Immature natural killer cell (primary cell): ENCODE measurements around the gene SPOUT1. TPM values are rescaled to one million over a fixed set of nuclear protein-coding genes. Genes with fewer than 3 reads are reported as not detected.

Experiments used
- DNase-seq, 3 donors: peaks; one replicate each; pipeline ENCODE4 v3.0.0; 2022; ENCODE audit warnings: mixed read lengths in 1 of 3
- H3K27ac Mint-ChIP-seq, 6 donors: one replicate each; pipeline ENCODE4 v1.8.0; 2020; ENCODE audit warnings: mixed read lengths in 6 of 6, mild to moderate bottlenecking in 5 of 6, inconsistent platforms in 4 of 6, moderate library complexity in 3 of 6
- H3K27me3 Mint-ChIP-seq, 3 donors: one replicate each; pipeline ENCODE4 v1.8.0; 2020 to 2021; ENCODE audit warnings: low read depth in 3 of 3, mild to moderate bottlenecking in 3 of 3, mixed read lengths in 3 of 3, moderate library complexity in 3 of 3, inconsistent platforms in 1 of 3
- H3K36me3 Mint-ChIP-seq, 3 donors: one replicate each; pipeline ENCODE4 v1.8.0; 2020; ENCODE audit warnings: mixed read lengths in 3 of 3, inconsistent platforms in 2 of 3, mild to moderate bottlenecking in 2 of 3
- H3K4me1 Mint-ChIP-seq, 2 donors: one replicate each; pipeline ENCODE4 v1.8.0; 2020; ENCODE audit warnings: inconsistent platforms in 2 of 2, mild to moderate bottlenecking in 2 of 2, mixed read lengths in 2 of 2, moderate library complexity in 1 of 2
- H3K4me3 Mint-ChIP-seq, 5 donors: one replicate each; pipeline ENCODE4 v1.8.0; 2020; ENCODE audit warnings: mild to moderate bottlenecking in 5 of 5, mixed read lengths in 5 of 5, inconsistent platforms in 3 of 5, moderate library complexity in 3 of 5
- H3K9me3 Mint-ChIP-seq, 6 donors: one replicate each; pipeline ENCODE4 v1.8.0; 2020; ENCODE audit warnings: mild to moderate bottlenecking in 6 of 6, mixed read lengths in 6 of 6, inconsistent platforms in 4 of 6, moderate library complexity in 3 of 6
- polyA plus RNA-seq, 3 donors: library from polyadenylated mRNA; unstranded; fragments of 300-500 nt; fragmentation: Illumina TruSeq; gene quantifications; one replicate each; pipeline ENCODE4 v1.2.3, GENCODE V29; 2021

Gene SPOUT1
- polyA plus RNA-seq, 3 donors from 2014 or later = 54.2 to 82.1 (median 64.7) TPM

DNA sequence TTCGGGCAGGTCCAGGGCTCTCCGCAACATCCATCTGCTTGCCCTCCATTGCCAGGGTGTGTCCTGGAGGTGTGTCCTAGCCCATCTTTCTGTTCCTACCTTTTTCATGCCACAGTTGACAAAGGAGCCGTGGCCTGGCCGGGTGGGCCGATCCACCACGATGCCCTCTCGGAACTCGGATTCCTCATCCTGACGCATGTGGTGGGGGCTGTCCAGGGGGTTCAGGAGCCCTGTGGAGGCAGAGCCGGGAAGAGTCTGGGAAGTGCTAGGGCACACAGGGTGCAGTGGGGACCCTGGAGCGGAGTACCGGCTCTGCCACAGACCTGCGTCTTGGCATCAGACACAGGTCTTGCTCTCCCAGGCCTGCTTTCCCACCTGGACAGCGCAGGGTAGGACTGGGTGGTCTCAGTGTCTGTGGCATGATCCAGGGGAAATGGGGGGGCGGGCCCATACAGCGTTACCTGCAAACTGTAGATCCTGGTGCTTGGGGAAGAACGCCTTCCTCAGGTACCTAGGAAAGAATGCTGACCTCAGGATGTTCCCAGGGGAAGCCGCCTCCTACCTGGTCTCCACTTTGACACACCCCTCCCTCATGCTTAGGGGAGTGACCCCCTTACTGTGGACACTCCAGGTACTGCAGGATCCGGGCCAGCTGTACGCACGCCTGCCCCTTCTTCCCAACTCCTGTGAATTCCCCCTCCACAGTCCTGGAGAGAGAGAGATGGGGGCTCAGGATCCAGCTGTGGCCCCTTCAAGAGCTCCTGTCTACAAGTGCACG, 3.5 kb downstream of the SPOUT1 start:
- Mint-ChIP-seq H3K9me3 (no peaks in the 10 kb centered on the region), H3K27ac (no peak overlapping the region), H3K4me1 (peaks cover 29 to 33% of the 10 kb centered on the region in 2 donors), H3K36me3 (peaks cover 0 to 11% (median 3%) of the 10 kb centered on the region in 3 donors), H3K27me3 (peaks cover 2 to 10% (median 2%) of the 10 kb centered on the region in 3 donors), H3K4me3 (no peak overlapping the region)
- no peak for DNase-seq

DNA sequence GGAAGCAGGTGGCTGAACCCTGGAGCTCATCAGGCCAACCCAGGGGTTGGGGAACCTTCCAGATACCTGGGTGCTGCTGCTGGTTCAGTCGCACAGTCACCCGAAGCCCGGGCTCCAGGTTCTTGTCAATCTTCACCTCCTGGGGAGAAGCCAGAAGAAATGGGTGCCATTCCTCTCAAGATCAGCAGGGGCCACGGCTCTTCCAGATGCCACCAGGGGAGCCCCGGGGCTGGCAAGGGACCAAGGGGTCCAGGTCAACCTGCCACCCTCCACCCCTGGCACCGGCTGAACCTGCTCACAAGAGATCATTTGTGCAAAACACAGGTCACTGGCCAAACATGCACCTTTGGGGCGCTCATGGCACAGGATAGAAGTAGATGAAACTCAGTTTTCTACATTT, 4.7 kb downstream of the SPOUT1 start:
- Mint-ChIP-seq H3K27ac (no peak overlapping the region), H3K27me3 (peaks cover 2 to 10% (median 2%) of the 10 kb centered on the region in 3 donors), H3K4me1 (peaks cover 25 to 30% of the 10 kb centered on the region in 2 donors), H3K9me3 (no peaks in the 10 kb centered on the region), H3K36me3 (peaks cover 0 to 11% (median 3%) of the 10 kb centered on the region in 3 donors), H3K4me3 (no peak overlapping the region)
- DNase-seq = no peak

DNA sequence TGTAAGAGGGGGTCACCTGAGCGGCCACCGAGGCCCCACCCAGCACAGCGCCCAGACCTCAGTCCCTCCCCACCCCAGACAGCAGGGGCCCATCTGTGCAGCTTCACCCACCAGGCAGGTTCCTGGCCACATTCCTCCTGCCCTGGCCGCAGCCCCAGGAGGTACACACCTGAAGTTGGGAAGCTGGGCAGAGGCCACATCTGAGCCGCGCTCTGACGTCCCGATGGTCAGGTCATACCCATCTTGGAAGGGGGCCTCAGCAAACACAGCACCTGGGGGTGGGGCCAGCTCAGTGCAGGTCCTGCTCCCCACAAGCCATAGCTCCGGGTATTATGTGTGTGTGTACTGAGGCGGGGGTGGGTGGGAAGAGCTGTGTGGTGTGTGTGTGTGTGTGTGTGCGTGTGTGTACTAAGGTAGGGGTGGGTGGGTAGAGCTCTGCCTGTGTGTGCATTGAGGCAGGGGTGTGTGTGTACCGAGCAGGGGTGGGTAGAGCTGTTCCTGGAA, 5.6 kb downstream of the SPOUT1 start:
- no peaks in the 10 kb centered on the region for H3K9me3 Mint-ChIP-seq
- H3K36me3 Mint-ChIP-seq = peaks cover 0 to 11% (median 3%) of the 10 kb centered on the region in 3 donors
- H3K27ac Mint-ChIP-seq = no peak overlapping the region
- no peak overlapping the region for H3K4me3 Mint-ChIP-seq
- no peak for DNase-seq
- H3K27me3 Mint-ChIP-seq = peaks cover 0 to 8% (median 2%) of the 10 kb centered on the region in 3 donors
- H3K4me1 Mint-ChIP-seq = peaks cover 25 to 29% of the 10 kb centered on the region in 2 donors

DNA sequence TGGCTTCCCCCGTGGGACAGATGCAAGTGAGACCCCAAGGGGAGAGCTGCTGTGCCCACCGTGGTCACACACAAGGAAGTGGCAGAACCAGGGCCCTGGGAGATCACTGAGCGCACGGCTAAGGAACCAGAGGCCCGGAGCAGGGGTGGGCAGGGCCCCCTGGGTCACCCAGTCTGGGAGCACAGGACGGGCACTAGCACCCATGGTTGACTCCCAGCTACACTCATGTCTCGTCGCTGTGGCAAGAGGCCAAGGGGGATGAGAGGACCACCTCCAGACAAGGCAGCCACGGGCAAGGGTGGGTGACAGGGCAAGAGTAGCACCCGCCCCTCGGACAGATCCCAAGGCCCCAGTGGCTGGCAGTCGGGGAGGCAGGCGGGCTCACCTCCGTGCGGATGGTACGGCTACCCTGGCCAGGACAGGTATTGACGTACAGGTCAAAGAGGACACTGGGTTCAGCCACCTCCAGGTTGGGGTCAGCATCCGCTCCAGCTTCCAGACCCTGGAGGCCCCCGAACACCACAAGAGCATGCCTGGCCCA, 6.2 kb downstream of the SPOUT1 start:
- Mint-ChIP-seq H3K4me1 (peaks cover 19 to 23% of the 10 kb centered on the region in 2 donors), H3K9me3 (no peaks in the 10 kb centered on the region), H3K27ac (no peak overlapping the region), H3K27me3 (peaks cover 0 to 6% (median 2%) of the 10 kb centered on the region in 3 donors), H3K4me3 (no peak overlapping the region), H3K36me3 (peaks cover 0 to 11% (median 3%) of the 10 kb centered on the region in 3 donors)
- no peak for DNase-seq

DNA sequence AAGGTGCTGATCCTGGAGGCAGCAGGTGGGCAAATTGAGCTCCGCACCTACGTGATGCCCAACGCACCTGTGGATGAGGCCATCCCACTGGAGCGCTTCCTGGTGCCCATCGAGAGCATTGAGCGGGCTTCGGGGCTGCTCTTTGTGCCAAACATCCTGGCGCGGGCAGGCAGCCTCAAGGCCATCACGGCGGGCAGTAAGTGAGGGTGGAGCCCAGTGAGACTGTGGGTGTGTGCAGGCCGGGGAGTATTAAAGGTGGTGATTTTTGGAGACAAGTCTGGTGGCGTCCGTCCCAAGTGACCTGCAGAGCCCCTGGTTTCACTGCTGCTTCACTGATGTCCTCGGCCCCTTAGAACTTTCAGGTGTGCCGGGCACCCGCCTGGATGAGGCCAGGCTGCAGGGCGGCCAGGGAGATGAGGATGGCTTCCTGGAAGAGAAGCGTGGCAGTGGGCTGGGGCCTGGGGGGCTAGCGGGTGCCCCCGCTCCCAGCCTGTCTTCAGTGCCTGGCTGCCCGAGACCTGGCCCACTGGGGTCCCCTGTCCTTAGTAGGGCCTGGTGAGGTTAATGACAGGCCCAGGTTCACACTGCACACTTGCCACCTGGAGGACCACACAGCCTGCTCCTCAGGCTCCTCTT, 7.1 kb downstream of the SPOUT1 start:
- peaks cover 0 to 11% (median 3%) of the 10 kb centered on the region in 3 donors for H3K36me3 Mint-ChIP-seq
- no peak overlapping the region for H3K27ac Mint-ChIP-seq
- H3K4me3 Mint-ChIP-seq = no peak overlapping the region
- H3K27me3 Mint-ChIP-seq = peaks cover 2 to 8% (median 5%) of the 10 kb centered on the region in 3 donors
- peaks cover 20 to 22% of the 10 kb centered on the region in 2 donors for H3K4me1 Mint-ChIP-seq
- no peak for DNase-seq
- no peaks in the 10 kb centered on the region for H3K9me3 Mint-ChIP-seq

DNA sequence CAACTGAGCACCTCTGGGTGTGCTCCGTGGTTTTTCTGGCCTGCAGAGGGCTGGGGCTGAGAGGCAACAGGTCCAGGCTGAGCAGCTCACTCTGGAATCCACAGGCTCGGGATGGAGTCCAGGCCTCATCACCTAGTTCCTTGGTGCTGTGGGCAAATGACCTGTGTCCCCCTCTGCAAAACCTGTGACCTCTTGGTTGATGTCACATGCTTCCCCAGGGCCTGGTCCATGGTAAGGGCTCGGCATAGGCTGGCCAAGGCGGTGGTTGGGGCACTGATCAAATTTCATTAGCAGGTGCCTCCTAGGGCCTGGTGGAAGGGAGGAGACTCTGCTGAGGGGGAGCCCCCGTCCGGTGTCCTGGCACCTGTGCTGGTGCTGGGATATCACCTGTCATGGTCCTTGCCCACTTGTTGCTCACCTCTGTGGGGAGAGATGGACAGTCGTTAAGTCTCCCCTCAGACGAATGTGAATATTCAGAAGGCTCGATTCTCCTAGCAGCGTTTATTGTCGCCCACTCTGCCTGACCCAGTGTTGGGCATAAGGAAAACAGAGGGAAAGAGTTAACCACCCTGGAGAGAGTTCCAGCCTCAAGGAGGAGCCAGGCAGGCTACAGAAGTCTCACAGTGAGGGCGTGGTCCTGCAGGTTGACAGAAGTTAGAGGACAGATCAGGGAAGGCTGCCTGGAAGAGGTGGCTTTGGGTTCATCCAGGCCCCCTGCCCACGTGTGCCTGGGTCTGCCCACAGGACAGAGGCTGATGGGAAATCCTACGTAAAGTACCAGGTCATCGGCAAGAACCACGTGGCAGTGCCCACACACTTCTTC, 7.8 kb downstream of the SPOUT1 start:
- Mint-ChIP-seq H3K4me3 (no peak overlapping the region), H3K27me3 (peaks cover 2 to 8% (median 5%) of the 10 kb centered on the region in 3 donors), H3K36me3 (peaks cover 0 to 11% (median 3%) of the 10 kb centered on the region in 3 donors), H3K9me3 (no peaks in the 10 kb centered on the region), H3K4me1 (peaks cover 14 to 18% of the 10 kb centered on the region in 2 donors), H3K27ac (no peak overlapping the region)
- no peak for DNase-seq

DNA sequence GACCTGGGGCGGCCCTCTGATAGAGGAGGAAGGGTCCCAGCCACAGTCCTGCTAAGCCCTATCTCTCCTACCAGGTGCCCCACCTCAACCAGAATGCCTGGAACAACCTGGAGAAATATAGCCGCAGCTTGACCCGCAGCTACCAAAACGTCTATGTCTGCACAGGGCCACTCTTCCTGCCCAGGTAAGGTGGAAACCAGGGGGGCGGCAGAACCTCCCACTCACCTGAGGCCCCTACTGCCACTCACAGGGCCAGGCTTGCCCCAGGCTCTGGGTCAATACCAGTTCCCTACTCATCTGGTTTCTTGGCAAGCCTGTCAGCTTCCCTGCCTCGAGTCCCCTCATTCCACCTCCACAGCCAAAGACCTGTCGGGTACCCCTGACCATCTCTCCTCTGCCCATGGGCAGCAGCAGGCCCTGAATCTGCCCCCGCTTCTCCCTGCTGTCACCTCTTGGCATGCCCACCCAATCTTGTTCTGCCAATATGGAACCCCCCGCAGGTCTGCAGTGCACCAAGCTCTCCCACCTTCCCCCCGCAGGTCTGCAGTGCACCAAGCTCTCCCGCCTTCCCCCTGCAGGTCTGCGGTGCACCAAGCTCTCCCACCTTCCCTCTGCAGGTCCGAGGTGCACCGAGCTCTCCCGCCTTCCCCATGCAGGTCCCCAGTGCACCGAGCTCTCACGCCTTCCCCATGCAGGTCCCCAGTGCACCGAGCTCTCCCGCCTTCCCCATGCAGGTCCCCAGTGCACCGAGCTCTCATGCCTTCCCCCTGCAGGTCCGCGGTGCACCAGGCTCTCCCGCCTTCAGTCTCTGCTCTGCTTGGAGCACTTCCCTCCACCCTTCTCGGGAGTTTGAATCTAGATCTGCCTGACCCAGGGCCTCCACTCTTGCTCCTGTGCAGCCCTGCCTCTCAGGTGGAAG, 8.7 kb downstream of the SPOUT1 start:
- Mint-ChIP-seq H3K27ac (peak overlapping the region in 2 of 6 donors; percentile 17 to 40), H3K36me3 (peaks cover 0 to 11% (median 3%) of the 10 kb centered on the region in 3 donors), H3K27me3 (peaks cover 2 to 9% (median 5%) of the 10 kb centered on the region in 3 donors), H3K9me3 (no peaks in the 10 kb centered on the region), H3K4me1 (peaks cover 14 to 18% of the 10 kb centered on the region in 2 donors), H3K4me3 (peak overlapping the region; percentile 14 to 86 (median 33))
- no peak for DNase-seq

DNA sequence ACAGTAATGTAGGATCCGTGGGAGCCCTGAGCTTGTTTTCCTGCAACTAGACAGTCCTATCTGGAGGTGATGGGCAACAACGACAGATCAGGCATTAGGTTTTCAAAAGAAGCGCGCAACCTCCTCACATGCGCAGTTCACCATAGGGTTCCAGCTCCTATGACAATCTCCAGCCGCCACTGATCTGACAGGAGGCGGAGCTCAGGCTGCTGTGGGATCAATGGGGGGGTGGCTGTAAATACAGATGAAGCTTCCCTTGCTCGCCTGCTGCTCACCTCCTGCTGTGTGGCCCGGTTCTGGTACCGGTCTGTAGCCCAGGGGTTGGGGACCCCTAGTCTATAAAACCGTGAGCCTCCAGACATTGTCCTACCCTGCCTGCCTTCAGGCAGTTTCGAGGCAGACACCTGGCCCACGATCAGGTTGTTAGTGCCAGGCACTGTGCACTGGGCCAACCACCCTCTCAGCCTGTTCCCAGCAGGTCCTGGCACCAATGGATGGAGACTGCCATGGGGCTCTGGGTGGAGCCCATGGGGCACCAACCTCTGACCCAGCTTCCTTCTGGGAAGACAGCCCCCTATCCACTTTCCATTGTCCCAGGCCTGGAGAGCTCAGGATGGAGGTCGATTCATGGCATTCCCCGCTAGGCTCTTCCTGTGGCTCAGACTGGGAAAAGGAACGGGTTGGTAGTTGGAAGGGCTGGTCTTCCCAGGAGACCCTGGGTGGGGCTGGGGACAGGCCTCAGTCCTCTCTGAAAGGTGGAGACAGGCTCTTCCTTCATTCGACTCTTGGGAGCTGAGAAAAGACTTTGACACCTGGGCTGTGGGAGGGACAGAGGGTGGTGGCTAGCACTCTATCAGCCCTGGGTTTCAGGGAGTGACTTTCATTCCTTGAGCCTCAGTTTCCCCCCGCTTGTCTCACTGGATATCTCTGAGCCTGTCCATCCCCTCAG, 9.6 kb downstream of the SPOUT1 start:
- no peaks in the 10 kb centered on the region for H3K9me3 Mint-ChIP-seq

DNA sequence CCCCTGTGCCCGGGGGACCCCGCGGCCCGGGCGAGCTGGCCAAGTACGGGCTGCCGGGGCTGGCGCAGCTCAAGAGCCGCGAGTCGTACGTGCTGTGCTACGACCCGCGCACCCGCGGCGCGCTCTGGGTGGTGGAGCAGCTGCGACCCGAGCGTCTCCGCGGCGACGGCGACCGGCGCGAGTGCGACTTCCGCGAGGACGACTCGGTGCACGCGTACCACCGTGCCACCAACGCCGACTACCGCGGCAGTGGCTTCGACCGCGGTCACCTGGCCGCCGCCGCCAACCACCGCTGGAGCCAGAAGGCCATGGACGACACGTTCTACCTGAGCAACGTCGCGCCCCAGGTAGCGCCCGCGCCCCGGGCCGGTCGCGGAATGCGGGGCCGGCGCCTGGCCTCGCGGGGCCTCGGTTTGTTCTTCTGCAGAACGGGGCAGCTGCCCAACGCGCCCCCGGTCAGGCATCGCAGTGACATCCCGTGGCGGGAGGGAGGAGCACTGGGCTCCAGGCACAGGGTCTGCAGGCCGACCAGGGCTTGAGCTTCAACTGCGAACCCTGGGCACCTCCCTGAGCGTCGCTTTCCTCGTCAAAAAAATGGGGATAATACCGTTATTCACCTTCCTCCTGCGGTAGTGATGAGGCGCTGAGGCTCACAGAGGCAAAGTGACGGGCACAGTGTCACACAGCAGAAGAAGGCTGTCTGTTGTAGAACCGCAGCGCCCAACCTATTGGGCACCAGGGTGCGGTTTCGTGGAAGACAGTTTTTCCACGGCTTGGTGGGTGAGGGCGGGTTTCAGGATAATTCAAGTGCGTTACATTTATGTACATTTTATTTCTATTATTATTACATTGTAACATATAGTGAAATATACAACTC, 10.5 kb downstream of the SPOUT1 start:
- H3K36me3 Mint-ChIP-seq = peaks cover 0 to 3% (median 2%) of the 10 kb centered on the region in 3 donors
- H3K4me3 Mint-ChIP-seq = peak overlapping the region; percentile 79 to 86 (median 85)
- peaks cover 2 to 9% (median 5%) of the 10 kb centered on the region in 3 donors for H3K27me3 Mint-ChIP-seq
- H3K4me1 Mint-ChIP-seq = peaks cover 14 to 18% of the 10 kb centered on the region in 2 donors
- H3K27ac Mint-ChIP-seq = peak overlapping the region; percentile 5 to 87 (median 64)
- H3K9me3 Mint-ChIP-seq = no peaks in the 10 kb centered on the region
- no peak for DNase-seq

More for the DNA sequence above, 9.6 kb downstream of the SPOUT1 start:
- peak overlapping the region; percentile 33 to 86 (median 84) for H3K4me3 Mint-ChIP-seq
- DNase-seq = no peak
- H3K4me1 Mint-ChIP-seq = peaks cover 14 to 18% of the 10 kb centered on the region in 2 donors
- H3K27ac Mint-ChIP-seq = peak overlapping the region in 3 of 6 donors; percentile 39 to 85 (median 49)
- peaks cover 0 to 6% (median 3%) of the 10 kb centered on the region in 3 donors for H3K36me3 Mint-ChIP-seq
- peaks cover 2 to 9% (median 5%) of the 10 kb centered on the region in 3 donors for H3K27me3 Mint-ChIP-seq

DNA sequence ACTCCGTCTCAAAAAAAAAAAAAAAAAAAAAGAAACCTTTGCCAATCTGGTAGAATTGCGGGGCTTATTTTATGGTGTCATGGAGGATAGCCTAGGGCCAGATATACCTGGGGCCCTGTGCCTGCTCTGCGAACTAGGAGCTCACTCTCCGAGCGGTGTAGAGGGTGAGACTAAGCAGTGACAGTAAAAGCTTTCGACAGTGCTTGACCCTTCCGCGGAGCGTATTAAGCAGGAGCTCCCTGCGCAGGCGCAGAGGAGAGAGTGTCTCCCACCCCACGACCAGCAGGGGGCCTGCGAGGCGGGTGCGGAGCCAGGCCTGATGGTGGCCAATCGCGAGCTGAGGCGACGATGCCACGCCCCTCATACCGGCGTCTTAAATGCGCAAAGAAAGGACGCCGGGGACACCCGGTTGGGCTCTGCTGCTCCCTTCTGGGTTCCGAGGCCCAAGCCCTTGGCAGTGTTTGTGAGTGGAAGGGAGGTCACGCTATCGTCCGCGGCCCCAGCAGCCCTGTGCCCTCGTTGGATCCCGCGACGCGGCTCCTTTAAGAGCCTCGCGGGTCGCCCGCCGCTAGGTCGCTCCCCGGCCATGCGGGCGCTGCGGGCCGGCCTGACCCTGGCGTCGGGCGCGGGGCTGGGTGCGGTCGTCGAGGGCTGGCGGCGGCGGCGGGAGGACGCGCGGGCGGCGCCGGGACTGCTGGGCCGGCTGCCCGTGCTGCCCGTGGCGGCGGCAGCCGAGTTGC, 11.3 kb downstream of the SPOUT1 start, which contains the start of gene ENDOG:
Gene ENDOG, plus strand, starts transcription at position 402 of the 740 bp plus-strand sequence. Its CDS starts 185 bp downstream, at position 587.
- Mint-ChIP-seq H3K4me1 (peaks cover 14 to 18% of the 10 kb centered on the region in 2 donors), H3K4me3 (peak within 1 kb of the TSS; percentile 86 to 95 (median 91)), H3K36me3 (peaks cover 0 to 3% (median 2%) of the 10 kb centered on the region in 3 donors), H3K9me3 (no peaks in the 10 kb centered on the region), H3K27ac (peak within 1 kb of the TSS; percentile 78 to 94 (median 91)), H3K27me3 (peaks cover 2 to 9% (median 5%) of the 10 kb centered on the region in 3 donors)
- DNase-seq = peak; percentile 98
